ENCODE data around the gene MIX23. TPM values are rescaled to one million over a fixed set of nuclear protein-coding genes. Genes with fewer than 3 reads are reported as not detected.
"Not testable (repeated sequence)": the region's sequence is repeated elsewhere in the genome, so short reads cannot be mapped to it uniquely, and the experiment has no call there.

MIX23 gene
- total RNA-seq, 1 donor from 2014 or later = 14.2 TPM

GRCh38 chr3:122377975-122378374 lies 5.1 kb downstream of the MIX23 start:
- peaks cover 13% of the 10 kb centered on the region for H3K4me1 ChIP-seq
- no peak for DNase-seq (ENCODE audit: extremely low spot score in 2 of 2)
- intact Hi-C loops (cut with DNase I) = no loop called here
- no peaks in the 10 kb centered on the region for H3K27me3 ChIP-seq
- no peak for TF ChIP-seq CTCF (IDR thresholded peaks at IDR 0.05)
- TF ChIP-seq POLR2AphosphoS5 (IDR thresholded peaks at IDR 0.05; ENCODE audit: insufficient read depth in 1 of 2, low read depth in 1 of 2) = no peak
- no peak for TF ChIP-seq POLR2A (IDR thresholded peaks at IDR 0.05)
- H3K27ac ChIP-seq = no peak overlapping the region
- no peak overlapping the region for H3K4me3 ChIP-seq
- no peaks in the 10 kb centered on the region for H3K9me3 ChIP-seq
- no peaks in the 10 kb centered on the region for H3K36me3 ChIP-seq

GRCh38 chr3:122374034-122374433 lies 9.0 kb downstream of the MIX23 start:
- peaks cover 0 to 9% of the 10 kb centered on the region in 2 donors for H3K36me3 ChIP-seq
- intact Hi-C loops (cut with DNase I) = no loop called here
- H3K27ac ChIP-seq = no peak overlapping the region
- H3K4me1 ChIP-seq = no peaks in the 10 kb centered on the region
- no peaks in the 10 kb centered on the region for H3K9me3 ChIP-seq
- no peak for DNase-seq (ENCODE audit: extremely low spot score in 2 of 2)
- H3K27me3 ChIP-seq = no peaks in the 10 kb centered on the region
- H3K4me3 ChIP-seq = no peak overlapping the region
- TF ChIP-seq POLR2AphosphoS5 (IDR thresholded peaks at IDR 0.05; ENCODE audit: insufficient read depth in 1 of 2, low read depth in 1 of 2) = no peak
- TF ChIP-seq CTCF (IDR thresholded peaks at IDR 0.05) = no peak
- TF ChIP-seq POLR2A (IDR thresholded peaks at IDR 0.05) = no peak

- no peak for DNase-seq (ENCODE audit: extremely low spot score in 2 of 2)
- no peaks in the 10 kb centered on the region for H3K9me3 ChIP-seq
- no peak overlapping the region for H3K4me3 ChIP-seq
- peaks cover 0 to 46% of the 10 kb centered on the region in 2 donors for H3K36me3 ChIP-seq
- TF ChIP-seq POLR2A (IDR thresholded peaks at IDR 0.05) = no peak
- TF ChIP-seq CTCF (IDR thresholded peaks at IDR 0.05) = no peak
- peak in 1 of 2 donors; percentile 15 for TF ChIP-seq POLR2AphosphoS5 (IDR thresholded peaks at IDR 0.05; ENCODE audit: insufficient read depth in 1 of 2, low read depth in 1 of 2)
- no peaks in the 10 kb centered on the region for H3K27me3 ChIP-seq
- no peaks in the 10 kb centered on the region for H3K4me1 ChIP-seq
- H3K27ac ChIP-seq = no peak overlapping the region
- intact Hi-C loops (cut with DNase I) = no loop called here
These were observed 16.7 kb downstream of the MIX23 start for GRCh38 chr3:122366379-122366749.

GRCh38 chr3:122365582-122366378 lies 17.3 kb downstream of the MIX23 start:
- DNase-seq (ENCODE audit: extremely low spot score in 2 of 2); intact Hi-C loops (cut with DNase I); H3K4me1 ChIP-seq; H3K4me3 ChIP-seq; H3K27ac ChIP-seq; H3K9me3 ChIP-seq; H3K27me3 ChIP-seq: not testable (repeated sequence)
- peaks cover 0 to 43% of the 10 kb centered on the region in 2 donors for H3K36me3 ChIP-seq

- H3K4me1 ChIP-seq = no peaks in the 10 kb centered on the region
- H3K4me3 ChIP-seq = no peak overlapping the region
- H3K27ac ChIP-seq = no peak overlapping the region
- H3K27me3 ChIP-seq = no peaks in the 10 kb centered on the region
- H3K9me3 ChIP-seq = no peaks in the 10 kb centered on the region
- no peak for TF ChIP-seq POLR2A (IDR thresholded peaks at IDR 0.05)
- TF ChIP-seq POLR2AphosphoS5 (IDR thresholded peaks at IDR 0.05; ENCODE audit: insufficient read depth in 1 of 2, low read depth in 1 of 2) = no peak
- TF ChIP-seq CTCF (IDR thresholded peaks at IDR 0.05) = no peak
- no peak for DNase-seq (ENCODE audit: extremely low spot score in 2 of 2)
- intact Hi-C loops (cut with DNase I) = no loop called here
- peaks cover 0 to 43% of the 10 kb centered on the region in 2 donors for H3K36me3 ChIP-seq
These were observed 18.0 kb downstream of the MIX23 start for GRCh38 chr3:122365073-122365472.
